Neutrophil (primary cell): ENCODE measurements around the gene KIAA1191.

Source experiments
- H3K27ac ChIP-seq: fragments of 200-600 bp; sonication (generic); 2 replicates; pipeline ENCODE4 v1.5.1; 2016; ENCODE audit warnings: mild to moderate bottlenecking, moderate library complexity
- H3K27me3 ChIP-seq: fragments of 200-600 bp; sonication (generic); 2 replicates; pipeline ENCODE4 v1.6.0; 2016; ENCODE audit warnings: mild to moderate bottlenecking
- H3K36me3 ChIP-seq: fragments of 200-600 bp; sonication (generic); 2 replicates; pipeline ENCODE4 v1.5.1; 2017
- H3K4me1 ChIP-seq, 2 experiments: fragments of 200-600 bp in 1 of 2; sonication (generic) in 1 of 2; 1 replicate in 1 of 2; 2 replicates in 1 of 2; pipeline versions ENCODE4 v1.5.1 to v1.6.1; 2013 to 2016; ENCODE audit warnings: low read depth in 1 of 2, low read length in 1 of 2, mild to moderate bottlenecking in 1 of 2, moderate library complexity in 1 of 2; ENCODE audit not compliant: control insufficient read depth in 1 of 2, insufficient read depth in 1 of 2
- H3K4me3 ChIP-seq, 2 experiments: fragments of 200-600 bp in 1 of 2; sonication (generic) in 1 of 2; 1 replicate in 1 of 2; 2 replicates in 1 of 2; pipeline ENCODE4 v1.5.1; 2013 to 2016; ENCODE audit warnings: low read depth in 1 of 2, low read length in 1 of 2, mild to moderate bottlenecking in 1 of 2, moderate library complexity in 1 of 2
- H3K9me3 ChIP-seq: fragments of 200-600 bp; sonication (generic); 2 replicates; pipeline ENCODE4 v1.5.1; 2016
- TF ChIP-seq, protein P1 (sequence below): fragments of 200-600 bp; sonication (generic); IDR thresholded peaks from 2 replicates; pipeline ENCODE4 v1.5.1; 2016; ENCODE audit warnings: antibody characterized with exemption

KIAA1191 gene

DNA sequence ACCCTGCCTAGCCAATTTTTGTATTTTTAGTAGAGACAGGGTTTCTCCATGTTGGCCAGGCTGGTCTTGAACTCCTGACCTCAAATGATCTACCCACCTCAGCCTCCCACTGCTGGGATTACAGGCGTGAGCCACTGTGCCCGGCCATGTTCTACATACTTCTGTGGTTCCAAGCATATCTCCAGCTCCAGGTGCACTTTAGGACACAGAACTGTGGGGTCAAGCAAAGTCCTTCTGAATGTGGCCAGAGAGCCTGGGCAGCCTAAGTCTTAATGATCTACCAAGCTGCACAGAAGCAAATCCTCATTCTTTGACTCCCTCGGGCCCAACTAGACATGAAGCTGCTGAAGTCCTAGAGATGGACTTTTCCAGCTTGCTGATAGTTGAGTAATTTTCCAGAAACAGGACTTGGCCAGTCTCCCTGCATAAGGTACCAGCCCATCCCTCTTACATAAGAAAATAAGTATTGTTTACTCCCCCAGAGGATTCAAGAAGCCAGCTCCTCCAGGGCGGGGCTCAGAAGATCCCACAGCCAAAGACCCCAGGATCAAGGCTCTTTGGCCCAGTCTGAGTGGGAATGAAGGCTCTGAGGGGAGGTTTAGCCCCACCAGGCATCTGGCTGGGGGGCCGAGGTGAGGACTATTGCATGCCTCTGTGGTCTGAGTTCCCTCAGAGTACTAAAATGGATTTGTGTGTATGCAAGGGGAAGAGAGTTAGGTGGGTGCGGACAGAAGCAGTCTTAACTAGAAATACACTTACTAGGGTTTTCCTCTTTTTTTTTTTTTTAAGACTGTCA is 46.1 kb upstream of the KIAA1191 start:
- Histone ChIP-seq H3K27ac (no peak overlapping the region), H3K4me3 (no peak overlapping the region), H3K27me3 (no peaks in the 10 kb centered on the region), H3K36me3 (peaks cover 54% of the 10 kb centered on the region), H3K4me1 (no peaks in the 10 kb centered on the region), H3K9me3 (no peaks in the 10 kb centered on the region)
- TF ChIP-seq, protein P1, sequence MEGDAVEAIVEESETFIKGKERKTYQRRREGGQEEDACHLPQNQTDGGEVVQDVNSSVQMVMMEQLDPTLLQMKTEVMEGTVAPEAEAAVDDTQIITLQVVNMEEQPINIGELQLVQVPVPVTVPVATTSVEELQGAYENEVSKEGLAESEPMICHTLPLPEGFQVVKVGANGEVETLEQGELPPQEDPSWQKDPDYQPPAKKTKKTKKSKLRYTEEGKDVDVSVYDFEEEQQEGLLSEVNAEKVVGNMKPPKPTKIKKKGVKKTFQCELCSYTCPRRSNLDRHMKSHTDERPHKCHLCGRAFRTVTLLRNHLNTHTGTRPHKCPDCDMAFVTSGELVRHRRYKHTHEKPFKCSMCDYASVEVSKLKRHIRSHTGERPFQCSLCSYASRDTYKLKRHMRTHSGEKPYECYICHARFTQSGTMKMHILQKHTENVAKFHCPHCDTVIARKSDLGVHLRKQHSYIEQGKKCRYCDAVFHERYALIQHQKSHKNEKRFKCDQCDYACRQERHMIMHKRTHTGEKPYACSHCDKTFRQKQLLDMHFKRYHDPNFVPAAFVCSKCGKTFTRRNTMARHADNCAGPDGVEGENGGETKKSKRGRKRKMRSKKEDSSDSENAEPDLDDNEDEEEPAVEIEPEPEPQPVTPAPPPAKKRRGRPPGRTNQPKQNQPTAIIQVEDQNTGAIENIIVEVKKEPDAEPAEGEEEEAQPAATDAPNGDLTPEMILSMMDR, result no peak

DNA sequence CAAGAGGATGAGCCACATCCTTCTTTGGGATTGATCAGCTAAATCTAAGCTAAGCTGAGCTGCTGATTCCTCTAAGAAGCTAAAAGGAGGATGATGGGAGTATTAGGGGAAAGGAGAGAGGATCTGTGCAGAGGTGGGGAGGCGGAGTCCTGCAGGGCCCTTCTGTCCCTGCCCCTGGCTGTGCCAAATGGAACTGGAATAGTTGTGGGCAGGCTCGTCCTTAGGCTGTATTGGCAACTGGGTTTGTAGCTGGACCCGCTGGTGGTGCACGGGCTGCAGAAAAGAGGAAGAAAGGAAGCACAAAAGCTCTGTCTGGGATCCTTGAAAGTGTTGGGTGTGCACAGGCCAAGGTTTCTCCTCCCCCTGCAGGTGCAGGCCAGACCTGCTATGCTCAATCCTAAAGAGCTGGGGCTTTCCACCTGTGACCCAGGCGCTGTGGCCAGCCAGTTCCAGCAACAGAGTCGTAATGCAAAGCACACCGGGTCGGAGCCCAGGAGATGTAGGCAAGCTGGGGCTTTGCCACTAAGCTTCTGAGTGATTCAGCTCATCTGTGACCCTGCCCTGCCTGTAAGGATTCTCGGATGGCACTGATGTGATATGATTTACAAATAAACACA is 45.0 kb upstream of the KIAA1191 start:
- H3K27me3 ChIP-seq, result no peaks in the 10 kb centered on the region
- no peak overlapping the region for H3K4me3 ChIP-seq
- TF ChIP-seq, protein P1, result no peak
- no peaks in the 10 kb centered on the region for H3K9me3 ChIP-seq
- H3K36me3 ChIP-seq, result peaks cover 54% of the 10 kb centered on the region
- H3K4me1 ChIP-seq, result no peaks in the 10 kb centered on the region
- H3K27ac ChIP-seq, result no peak overlapping the region

DNA sequence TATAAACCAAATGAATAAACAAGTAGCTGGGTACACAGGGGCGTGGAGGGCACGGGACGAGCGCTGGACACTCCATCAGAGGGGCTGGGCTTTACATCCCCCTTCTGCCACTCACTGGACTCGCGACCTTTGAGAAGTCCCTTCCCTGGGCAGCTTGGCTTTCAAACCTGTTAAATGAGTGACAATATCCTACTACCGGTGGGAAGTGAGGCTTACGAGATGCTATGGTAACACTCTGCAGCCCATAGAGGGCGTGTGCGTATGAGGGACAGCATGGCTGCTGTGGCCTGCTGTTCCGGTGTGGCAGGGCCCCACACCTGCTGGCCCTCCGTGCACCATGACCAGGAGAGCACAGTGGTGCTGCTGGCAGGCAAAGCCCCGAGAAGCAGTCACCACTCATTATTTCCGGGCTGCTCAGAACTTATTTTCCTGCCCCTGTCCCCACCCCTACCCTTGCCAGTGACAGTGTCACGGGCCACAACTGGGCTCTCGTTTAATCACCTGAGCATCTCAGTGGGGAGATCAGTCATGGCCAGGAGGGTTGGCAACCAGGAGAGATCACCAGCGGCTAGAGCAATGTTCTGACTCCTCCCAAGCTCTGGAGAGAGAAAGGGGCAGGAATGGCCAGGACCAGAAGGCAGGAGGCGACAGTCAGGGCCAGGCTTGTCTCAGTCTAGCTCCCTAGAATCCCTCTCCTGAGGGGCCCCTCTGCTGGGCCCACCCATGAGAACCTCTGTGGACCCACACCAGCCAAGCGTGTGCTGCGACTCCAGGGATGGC is 44.3 kb upstream of the KIAA1191 start:
- no peak overlapping the region for H3K27ac ChIP-seq
- TF ChIP-seq, protein P1, result no peak
- H3K4me1 ChIP-seq, result no peaks in the 10 kb centered on the region
- H3K27me3 ChIP-seq, result no peaks in the 10 kb centered on the region
- no peak overlapping the region for H3K4me3 ChIP-seq
- H3K9me3 ChIP-seq, result no peaks in the 10 kb centered on the region
- peaks cover 58% of the 10 kb centered on the region for H3K36me3 ChIP-seq

DNA sequence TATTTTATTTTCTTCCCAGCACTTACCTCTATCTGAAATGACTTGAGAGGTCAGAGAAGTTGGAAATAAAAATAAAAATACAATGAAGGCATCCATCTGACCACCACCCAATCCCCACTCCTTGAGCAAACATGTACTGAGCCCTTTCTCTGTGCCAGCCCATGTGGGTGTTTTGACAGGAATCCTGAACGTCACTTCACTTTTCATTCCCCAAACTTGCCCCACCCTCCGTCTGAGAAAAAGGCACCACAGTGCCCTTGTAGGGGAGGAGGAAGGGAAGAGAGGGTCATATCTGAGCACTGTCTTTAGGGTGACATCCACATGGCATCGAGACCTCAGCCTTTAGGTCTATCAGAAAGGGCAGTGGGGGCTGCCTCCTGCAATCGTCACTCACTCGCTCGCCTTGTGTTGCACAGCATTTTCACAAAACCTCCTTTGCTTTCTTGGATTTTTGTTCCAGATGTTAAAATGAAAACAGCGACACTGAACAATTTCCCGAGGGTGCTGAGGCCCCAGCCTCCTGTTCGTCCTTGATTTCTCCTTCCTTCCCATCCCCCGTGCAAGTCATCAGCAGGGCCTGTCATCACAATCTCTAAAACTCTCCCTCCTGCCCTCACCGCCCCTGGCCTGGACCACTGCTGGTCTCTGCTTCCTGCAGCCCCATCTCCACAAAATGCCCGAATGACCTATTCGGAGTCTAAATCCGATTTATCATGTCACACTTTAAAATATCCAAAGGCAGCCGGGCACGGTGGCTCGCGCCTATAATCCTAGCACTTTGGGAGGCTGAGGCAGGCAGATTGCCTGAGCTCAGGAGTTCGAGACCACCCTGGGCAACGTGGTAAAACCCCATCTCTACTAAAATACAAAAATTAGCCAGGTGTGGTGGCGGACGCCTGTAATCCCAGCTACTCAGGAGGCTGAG is 40.0 kb upstream of the KIAA1191 start:
- Histone ChIP-seq H3K27me3 (no peaks in the 10 kb centered on the region), H3K4me3 (no peak overlapping the region), H3K4me1 (no peaks in the 10 kb centered on the region), H3K9me3 (no peaks in the 10 kb centered on the region), H3K36me3 (peaks cover 40% of the 10 kb centered on the region), H3K27ac (no peak overlapping the region)
- TF ChIP-seq, protein P1, result no peak
